ENCODE data around the gene OR8A1. TPM values are rescaled to one million over a fixed set of nuclear protein-coding genes. Genes with fewer than 3 reads are reported as not detected.

Gene OR8A1
- total and polyA plus RNA-seq, 2 of the 4 experiments (the other 2 are of a cell fraction) = not detected

GRCh38 chr11:124541204-124541603 lies 28.6 kb upstream of the OR8A1 start:
- dilution Hi-C loops (cut with HindIII; ENCODE audit: low sequenced_read_pairs, unreplicated experiment) (no loop called here), intact Hi-C loops (cut with micrococcal nuclease) (no loop called here), in situ Hi-C loops (cut with MboI; ENCODE audit: low sequenced_read_pairs) (no loop called here)
- H2AK5ac ChIP-seq (ENCODE audit: low read depth, low read length) = no peak overlapping the region
- no TSS peak for BruUV-seq (replicated peaks)
- no peak overlapping the region for H3K27ac ChIP-seq (ENCODE audit: insufficient read depth, low read length)
- DNase-seq (no peak), ATAC-seq (ENCODE audit: low read depth) (no peak)
- H3K23ac ChIP-seq (ENCODE audit: low read depth, low read length) = no peak overlapping the region
- H4K5ac ChIP-seq (ENCODE audit: low read depth, low read length) = no peak overlapping the region
- no peak overlapping the region for H3K4ac ChIP-seq (ENCODE audit: low read depth, low read length)
- no peaks in the 10 kb centered on the region for H3K9me3 ChIP-seq (ENCODE audit: control insufficient read depth, insufficient read depth, low read length)
- no peak for TF ChIP-seq RAD21 (IDR thresholded peaks at IDR 0.05; ENCODE audit: low read length)
- TF ChIP-seq POLR2A (IDR thresholded peaks at IDR 0.05; ENCODE audit: low read depth, low read length) = no peak
- no peak for TF ChIP-seq MAFK (IDR thresholded peaks at IDR 0.05; ENCODE audit: low read depth, low read length)
- TF ChIP-seq CHD1 (IDR thresholded peaks at IDR 0.05; ENCODE audit: low read depth, low read length) = no peak
- no peak for TF ChIP-seq NFE2L2 (IDR thresholded peaks at IDR 0.05; ENCODE audit: low read depth, low read length)
- TF ChIP-seq SMC3 (IDR thresholded peaks at IDR 0.05; ENCODE audit: low read depth, low read length) = no peak
- no peak for TF ChIP-seq FOS (IDR thresholded peaks at IDR 0.05; ENCODE audit: low read depth, low read length)
- H3K4me3 ChIP-seq (ENCODE audit: insufficient read depth, low read depth, low read length) = no peak overlapping the region
- no peaks in the 10 kb centered on the region for H3K9me1 ChIP-seq (ENCODE audit: insufficient read depth, low read length)
- POLR2A ChIA-PET (ENCODE audit: unreplicated experiment) = no interaction called here
- H2BK15ac ChIP-seq (ENCODE audit: low read depth, low read length) = no peak overlapping the region
- H3K56ac ChIP-seq (ENCODE audit: extremely low read depth, insufficient read depth, low read length) = no peak overlapping the region
- CTCF ChIA-PET = no interaction called here
- H4K20me1 ChIP-seq (ENCODE audit: insufficient read depth, low read length) = no peaks in the 10 kb centered on the region
- H3K18ac ChIP-seq (ENCODE audit: low read depth, low read length) = no peak overlapping the region
- no peak overlapping the region for H3K14ac ChIP-seq (replicated peaks; ENCODE audit: low read depth, low read length)
- no peak overlapping the region for H4K8ac ChIP-seq (ENCODE audit: low read depth in 2 of 2, low read length in 2 of 2)
- no peak overlapping the region for H2BK5ac ChIP-seq (ENCODE audit: low read depth, low read length, poor library complexity, severe bottlenecking)
- no peaks in the 10 kb centered on the region for H3K4me1 ChIP-seq (ENCODE audit: control insufficient read depth, insufficient read depth, low read length)
- H2BK20ac ChIP-seq (ENCODE audit: low read depth, low read length) = no peak overlapping the region
- no peaks in the 10 kb centered on the region for H3K27me3 ChIP-seq (ENCODE audit: control insufficient read depth, insufficient read depth, low read length)
- WGBS, 2 experiments (ENCODE audit: extremely low coverage in 2 of 2, insufficient read length in 1 of 2) = 58% methylated on average over 6 of the region's 6 CpGs; no CpG with 5 or more reads in 1 of the 2 experiments
- H3K9ac ChIP-seq (ENCODE audit: low read depth, low read length) = no peak overlapping the region
- no peaks in the 10 kb centered on the region for H3K36me3 ChIP-seq (ENCODE audit: control insufficient read depth, insufficient read depth, low read length)
- no peak overlapping the region for H4K91ac ChIP-seq (ENCODE audit: insufficient read depth, low read depth, low read length)
- H3K4me2 ChIP-seq (ENCODE audit: low read depth, low read length) = no peak overlapping the region
- H3K79me1 ChIP-seq (ENCODE audit: low read depth in 1 of 2, low read length in 2 of 2) = no peaks in the 10 kb centered on the region
- H2AK9ac ChIP-seq (replicated peaks; ENCODE audit: low read depth, low read length, poor library complexity) = no peak overlapping the region
- H2BK120ac ChIP-seq (ENCODE audit: low read depth, low read length) = no peak overlapping the region
- H2AFZ ChIP-seq (replicated peaks; ENCODE audit: low read length, poor library complexity) = no peak overlapping the region
